ENCODE measurements around the gene C7orf25.
"Not testable (repeated sequence)": the region's sequence is repeated elsewhere in the genome, so short reads cannot be mapped to it uniquely, and the experiment has no call there.

DNA sequence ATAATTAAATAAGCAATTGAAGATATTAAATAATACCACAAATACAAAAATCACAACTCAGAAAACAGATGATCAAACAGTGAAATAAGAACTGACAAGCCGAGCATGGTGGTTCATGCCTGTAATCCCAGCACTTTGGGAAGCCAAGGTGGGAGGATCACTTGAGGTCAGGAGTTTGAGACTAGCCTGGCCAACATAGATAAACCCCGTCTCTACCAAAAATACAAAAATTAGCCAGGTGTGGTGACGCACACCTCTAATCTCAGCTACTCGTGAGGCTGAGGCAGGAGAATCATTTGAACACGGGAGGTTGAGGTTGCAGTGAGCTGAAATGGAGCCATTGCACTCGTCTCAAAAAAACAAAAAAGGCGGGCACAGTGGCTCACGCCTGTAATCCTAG lies 26.7 kb downstream of the C7orf25 start:
- TF ChIP-seq ELF4, NFRKB, SUZ12 (IDR thresholded peaks at IDR 0.05): not testable (repeated sequence)

Data from HEK293T (cell line).